ENCODE results near the gene LRMDA. TPM values are rescaled to one million over a fixed set of nuclear protein-coding genes. Genes with fewer than 3 reads are reported as not detected.

LRMDA gene
- total and polyA plus RNA-seq, 10 of the 15 experiments (the other 5 are each of a cell fraction or from before 2014, with no cell fraction given), result 0.07 to 0.54 (median 0.29) TPM; not detected in 4

DNA sequence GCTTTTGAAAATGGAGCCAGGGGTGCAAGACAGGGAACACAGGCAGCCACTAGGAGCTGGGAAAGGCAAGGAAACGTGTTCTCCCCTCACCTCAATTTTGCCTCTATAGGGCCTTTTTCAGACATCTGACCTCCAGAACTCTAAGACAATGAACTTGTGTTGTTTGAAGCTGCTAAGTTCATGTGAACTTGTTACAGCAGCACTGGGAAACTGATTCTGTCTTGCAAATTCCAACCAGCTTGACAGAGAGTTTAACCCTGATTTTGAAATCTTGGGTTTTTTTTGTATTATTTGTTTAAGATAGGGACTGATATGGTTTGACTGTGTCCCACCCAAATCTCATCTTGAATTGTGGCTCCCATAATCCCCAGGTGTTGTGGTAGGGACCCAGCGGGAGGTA lies 852.9 kb downstream of the LRMDA start (continued):
- TF ChIP-seq, protein P1, sequence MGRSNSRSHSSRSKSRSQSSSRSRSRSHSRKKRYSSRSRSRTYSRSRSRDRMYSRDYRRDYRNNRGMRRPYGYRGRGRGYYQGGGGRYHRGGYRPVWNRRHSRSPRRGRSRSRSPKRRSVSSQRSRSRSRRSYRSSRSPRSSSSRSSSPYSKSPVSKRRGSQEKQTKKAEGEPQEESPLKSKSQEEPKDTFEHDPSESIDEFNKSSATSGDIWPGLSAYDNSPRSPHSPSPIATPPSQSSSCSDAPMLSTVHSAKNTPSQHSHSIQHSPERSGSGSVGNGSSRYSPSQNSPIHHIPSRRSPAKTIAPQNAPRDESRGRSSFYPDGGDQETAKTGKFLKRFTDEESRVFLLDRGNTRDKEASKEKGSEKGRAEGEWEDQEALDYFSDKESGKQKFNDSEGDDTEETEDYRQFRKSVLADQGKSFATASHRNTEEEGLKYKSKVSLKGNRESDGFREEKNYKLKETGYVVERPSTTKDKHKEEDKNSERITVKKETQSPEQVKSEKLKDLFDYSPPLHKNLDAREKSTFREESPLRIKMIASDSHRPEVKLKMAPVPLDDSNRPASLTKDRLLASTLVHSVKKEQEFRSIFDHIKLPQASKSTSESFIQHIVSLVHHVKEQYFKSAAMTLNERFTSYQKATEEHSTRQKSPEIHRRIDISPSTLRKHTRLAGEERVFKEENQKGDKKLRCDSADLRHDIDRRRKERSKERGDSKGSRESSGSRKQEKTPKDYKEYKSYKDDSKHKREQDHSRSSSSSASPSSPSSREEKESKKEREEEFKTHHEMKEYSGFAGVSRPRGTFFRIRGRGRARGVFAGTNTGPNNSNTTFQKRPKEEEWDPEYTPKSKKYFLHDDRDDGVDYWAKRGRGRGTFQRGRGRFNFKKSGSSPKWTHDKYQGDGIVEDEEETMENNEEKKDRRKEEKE (IDR thresholded peaks at IDR 0.05), result no peak
- TF ChIP-seq SIX5 (IDR thresholded peaks at IDR 0.05; ENCODE audit: low read depth, low read length, severe bottlenecking), result no peak
- TF ChIP-seq, protein P2, sequence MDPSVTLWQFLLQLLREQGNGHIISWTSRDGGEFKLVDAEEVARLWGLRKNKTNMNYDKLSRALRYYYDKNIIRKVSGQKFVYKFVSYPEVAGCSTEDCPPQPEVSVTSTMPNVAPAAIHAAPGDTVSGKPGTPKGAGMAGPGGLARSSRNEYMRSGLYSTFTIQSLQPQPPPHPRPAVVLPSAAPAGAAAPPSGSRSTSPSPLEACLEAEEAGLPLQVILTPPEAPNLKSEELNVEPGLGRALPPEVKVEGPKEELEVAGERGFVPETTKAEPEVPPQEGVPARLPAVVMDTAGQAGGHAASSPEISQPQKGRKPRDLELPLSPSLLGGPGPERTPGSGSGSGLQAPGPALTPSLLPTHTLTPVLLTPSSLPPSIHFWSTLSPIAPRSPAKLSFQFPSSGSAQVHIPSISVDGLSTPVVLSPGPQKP (IDR thresholded peaks at IDR 0.05; ENCODE audit: low read depth, low read length), result no peak
- TF ChIP-seq ZBED1 (IDR thresholded peaks at IDR 0.05; ENCODE audit: borderline replicate concordance), result no peak
- no peak for TF ChIP-seq NRF1 (conservative IDR thresholded peaks at IDR 0.05; ENCODE audit: low read depth, low read length)
- TF ChIP-seq POLR2AphosphoS2 (IDR thresholded peaks at IDR 0.05; ENCODE audit: low read depth, low read length), result no peak
- TF ChIP-seq POLR2A (IDR thresholded peaks at IDR 0.05; ENCODE audit: low read depth, low read length), result no peak

DNA sequence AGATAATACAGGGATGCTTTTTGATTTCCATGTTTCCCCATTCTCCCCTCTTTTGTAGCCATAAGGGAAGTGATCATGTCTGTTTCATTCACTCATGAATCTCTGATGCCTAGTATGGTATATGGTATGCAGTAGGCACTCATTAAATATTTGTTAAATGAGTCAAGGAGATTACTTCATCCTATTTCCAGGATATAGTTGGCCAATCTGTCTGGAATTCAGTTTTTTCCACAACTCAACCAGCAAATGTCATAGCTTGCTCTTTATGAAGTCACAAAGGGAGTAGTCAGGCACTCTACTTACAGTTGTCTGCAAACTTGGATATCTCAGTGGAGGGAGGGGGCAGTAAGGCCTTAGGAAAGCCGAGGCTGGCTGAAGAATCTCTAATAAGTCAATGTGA lies 853.6 kb downstream of the LRMDA start:
- ATAC-seq (no peak), FAIRE-seq (no peak), DNase-seq (ENCODE audit: low read depth, low spot score) (no peak)
- Histone ChIP-seq H3K4me1 (ENCODE audit: control insufficient read depth, insufficient read depth, low read length) (no peaks in the 10 kb centered on the region), H3K9me3 (replicated peaks; ENCODE audit: control insufficient read depth, insufficient read depth, low read length) (no peaks in the 10 kb centered on the region), H2AFZ (ENCODE audit: control insufficient read depth, low read depth, low read length) (no peak overlapping the region), H3K27me3 (replicated peaks in 1 of 2; ENCODE audit: control insufficient read depth in 2 of 2, insufficient read depth in 2 of 2, low read length in 1 of 2) (no peaks in the 10 kb centered on the region), H3K9ac (ENCODE audit: control insufficient read depth, insufficient read depth, low read length) (no peak overlapping the region), H3K27ac (ENCODE audit: control insufficient read depth, insufficient read depth) (no peak overlapping the region), H3K36me3 (ENCODE audit: control insufficient read depth in 2 of 2, insufficient read depth in 2 of 2, low read length in 1 of 2) (no peaks in the 10 kb centered on the region), H3K79me2 (ENCODE audit: control insufficient read depth, insufficient read depth, low read length) (no peaks in the 10 kb centered on the region), H4K20me1 (ENCODE audit: control insufficient read depth, insufficient read depth) (no peaks in the 10 kb centered on the region), H3K4me2 (ENCODE audit: control insufficient read depth, insufficient read depth) (no peak overlapping the region), H3K4me3 (no peak overlapping the region)
- ChIA-PET POLR2A (no interaction called here), SMC1A (ENCODE audit: uncharacterized antibody, unreplicated experiment) (interaction anchor here (1.7 kb wide), 1 partner anchor 14 kb away, joined by 5 read pairs; no protein-coding TSS in a partner anchor), CTCF (no interaction called here), RAD21 (ENCODE audit: unreplicated experiment) (no interaction called here)
- intact Hi-C loops (cut with micrococcal nuclease; ENCODE audit: unreplicated experiment), result no loop called here
- no TSS peak for BruUV-seq (replicated peaks)
- in situ Hi-C loops (cut with MboI), result no loop called here
- TF ChIP-seq MYB (IDR thresholded peaks at IDR 0.05; ENCODE audit: borderline replicate concordance, low read depth, low read length) (no peak), SIX5 (IDR thresholded peaks at IDR 0.05; ENCODE audit: low read depth, low read length, severe bottlenecking) (no peak), CHD2 (IDR thresholded peaks at IDR 0.05; ENCODE audit: borderline replicate concordance, low read depth, low read length) (no peak), TARDBP (IDR thresholded peaks at IDR 0.05; ENCODE audit: borderline replicate concordance) (no peak), RAD51 (IDR thresholded peaks at IDR 0.05) (no peak), SIN3A (IDR thresholded peaks at IDR 0.05; ENCODE audit: low read depth, low read length) (no peak), TCF12 (IDR thresholded peaks at IDR 0.05; ENCODE audit: low read depth, low read length) (no peak), RUNX3 (IDR thresholded peaks at IDR 0.05; ENCODE audit: low read length) (no peak)
- WGBS (ENCODE audit: insufficient coverage, insufficient replicate concordance, low lambda C conversion rate, missing lambda C conversion rate), result 0% methylated on average over 1 of the region's 1 CpG

Data from GM12878 (cell line).